ENCODE data around the gene LAMC3. TPM values are rescaled to one million over a fixed set of nuclear protein-coding genes. Genes with fewer than 3 reads are reported as not detected.

LAMC3 gene
- total and polyA plus RNA-seq, 9 of the 15 experiments (the other 6 are each of a cell fraction or from before 2014, with no cell fraction given): 0.10 TPM; not detected in 8

DNA sequence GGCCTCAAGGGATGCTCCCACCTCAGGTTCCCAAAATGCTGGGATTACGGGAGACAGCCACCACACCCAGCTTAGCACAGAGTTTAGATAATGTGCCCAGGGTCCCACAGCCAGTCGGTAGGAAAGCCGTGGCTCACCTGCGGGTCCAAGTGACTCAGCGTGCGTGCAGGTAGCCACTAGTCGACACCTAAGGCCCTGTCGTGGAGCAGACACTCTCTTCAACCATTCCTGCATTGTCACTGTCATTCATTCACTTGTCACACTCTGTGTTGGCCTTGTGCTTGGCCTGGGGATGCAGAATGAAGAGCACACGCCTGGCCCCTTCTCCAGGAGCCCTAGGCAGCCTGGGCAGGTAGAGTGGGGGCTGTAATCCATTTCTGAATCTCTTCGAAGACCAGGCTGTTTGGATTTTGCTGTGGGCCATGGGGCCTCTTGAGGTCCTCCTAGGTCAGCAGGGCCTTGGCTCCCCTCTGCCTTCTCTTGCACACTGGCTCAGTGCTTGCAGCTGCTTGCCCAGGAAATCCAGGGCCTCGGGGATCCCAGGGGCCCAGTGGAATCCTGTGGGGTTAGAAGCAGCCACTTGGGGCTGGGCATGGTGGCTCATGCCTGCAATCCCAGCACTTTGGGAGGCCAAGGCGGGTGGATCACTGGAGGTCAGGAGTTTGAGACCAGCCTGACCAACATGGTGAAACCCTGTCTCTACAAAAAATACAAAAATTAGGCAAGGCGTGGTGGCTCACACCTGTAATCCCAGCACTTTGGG, 81.2 kb downstream of the LAMC3 start:
- H4K20me1 ChIP-seq (replicated peaks; ENCODE audit: control insufficient read depth, insufficient read depth, low read length): peaks cover 53% of the 10 kb centered on the region
- H3K9ac ChIP-seq (ENCODE audit: insufficient read depth in 1 of 2, low read depth in 2 of 2, low read length in 2 of 2): peak overlapping the region in 1 of 2 experiments; percentile 7; a peak in 2 of 4 replicates
- no peaks in the 10 kb centered on the region for H3K9me3 ChIP-seq (replicated peaks; ENCODE audit: control insufficient read depth, insufficient read depth, low read depth, low read length)
- H2AFZ ChIP-seq (ENCODE audit: low read depth, low read length): no peak overlapping the region
- FAIRE-seq (no peak), ATAC-seq (peak; percentile 0; the same call in 1 of the 3 replicates), DNase-seq (ENCODE audit: extremely low read depth in 1 of 4, low spot score in 3 of 4) (peak in 1 of 4 experiments; percentile 64)
- intact Hi-C loops (cut with micrococcal nuclease) (no loop called here), in situ Hi-C loops (cut with MboI) (no loop called here)
- no TSS peak for BruUV-seq (replicated peaks)
- H3K27ac ChIP-seq (ENCODE audit: extremely low read depth, low read depth, low read length): no peak overlapping the region
- 13% methylated on average over 13 of the region's 13 CpGs for WGBS (ENCODE audit: insufficient coverage, low coverage, missing lambda C conversion rate)
- H3K79me2 ChIP-seq (ENCODE audit: control insufficient read depth, insufficient read depth, low read length): no peaks in the 10 kb centered on the region
- H3K4me2 ChIP-seq (ENCODE audit: insufficient read depth, low read length): no peak overlapping the region
- peaks cover 0 to 32% of the 10 kb centered on the region in 2 experiments; a peak in 2 of 5 replicates for H3K4me1 ChIP-seq (replicated peaks in 1 of 2; ENCODE audit: control insufficient read depth in 2 of 2, insufficient read depth in 2 of 2, low read length in 2 of 2)
- H3K9me1 ChIP-seq (ENCODE audit: control insufficient read depth, insufficient read depth, low read length): peaks cover 5% of the 10 kb centered on the region
- TF ChIP-seq, protein P1, sequence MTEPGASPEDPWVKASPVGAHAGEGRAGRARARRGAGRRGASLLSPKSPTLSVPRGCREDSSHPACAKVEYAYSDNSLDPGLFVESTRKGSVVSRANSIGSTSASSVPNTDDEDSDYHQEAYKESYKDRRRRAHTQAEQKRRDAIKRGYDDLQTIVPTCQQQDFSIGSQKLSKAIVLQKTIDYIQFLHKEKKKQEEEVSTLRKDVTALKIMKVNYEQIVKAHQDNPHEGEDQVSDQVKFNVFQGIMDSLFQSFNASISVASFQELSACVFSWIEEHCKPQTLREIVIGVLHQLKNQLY (CRISPR knock-in tag; conservative IDR thresholded peaks at IDR 0.05): peak in 1 of 2 experiments; percentile 83; a peak in 2 of 4 replicates
- TF ChIP-seq, protein P2, sequence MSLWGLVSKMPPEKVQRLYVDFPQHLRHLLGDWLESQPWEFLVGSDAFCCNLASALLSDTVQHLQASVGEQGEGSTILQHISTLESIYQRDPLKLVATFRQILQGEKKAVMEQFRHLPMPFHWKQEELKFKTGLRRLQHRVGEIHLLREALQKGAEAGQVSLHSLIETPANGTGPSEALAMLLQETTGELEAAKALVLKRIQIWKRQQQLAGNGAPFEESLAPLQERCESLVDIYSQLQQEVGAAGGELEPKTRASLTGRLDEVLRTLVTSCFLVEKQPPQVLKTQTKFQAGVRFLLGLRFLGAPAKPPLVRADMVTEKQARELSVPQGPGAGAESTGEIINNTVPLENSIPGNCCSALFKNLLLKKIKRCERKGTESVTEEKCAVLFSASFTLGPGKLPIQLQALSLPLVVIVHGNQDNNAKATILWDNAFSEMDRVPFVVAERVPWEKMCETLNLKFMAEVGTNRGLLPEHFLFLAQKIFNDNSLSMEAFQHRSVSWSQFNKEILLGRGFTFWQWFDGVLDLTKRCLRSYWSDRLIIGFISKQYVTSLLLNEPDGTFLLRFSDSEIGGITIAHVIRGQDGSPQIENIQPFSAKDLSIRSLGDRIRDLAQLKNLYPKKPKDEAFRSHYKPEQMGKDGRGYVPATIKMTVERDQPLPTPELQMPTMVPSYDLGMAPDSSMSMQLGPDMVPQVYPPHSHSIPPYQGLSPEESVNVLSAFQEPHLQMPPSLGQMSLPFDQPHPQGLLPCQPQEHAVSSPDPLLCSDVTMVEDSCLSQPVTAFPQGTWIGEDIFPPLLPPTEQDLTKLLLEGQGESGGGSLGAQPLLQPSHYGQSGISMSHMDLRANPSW (CRISPR knock-in tag; IDR thresholded peaks at IDR 0.05): peak; percentile 90; the same call in 1 of the 2 replicates
- no peak for TF ChIP-seq HDAC3 (IDR thresholded peaks at IDR 0.05; ENCODE audit: borderline replicate concordance, partially characterized antibody)
- TF ChIP-seq, protein P3, sequence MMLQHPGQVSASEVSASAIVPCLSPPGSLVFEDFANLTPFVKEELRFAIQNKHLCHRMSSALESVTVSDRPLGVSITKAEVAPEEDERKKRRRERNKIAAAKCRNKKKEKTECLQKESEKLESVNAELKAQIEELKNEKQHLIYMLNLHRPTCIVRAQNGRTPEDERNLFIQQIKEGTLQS (IDR thresholded peaks at IDR 0.05): no peak
- TF ChIP-seq, protein P3 (CRISPR knock-in tag; conservative IDR thresholded peaks at IDR 0.05): peak; percentile 40; the same call in 1 of the 2 replicates
- no peak for TF ChIP-seq CBX5 (IDR thresholded peaks at IDR 0.05; ENCODE audit: borderline replicate concordance, low read depth)
- no peaks in the 10 kb centered on the region for H3K36me3 ChIP-seq (ENCODE audit: control insufficient read depth, insufficient read depth, low read length)
- no peak overlapping the region for H3K4me3 ChIP-seq
- POLR2A ChIA-PET: interaction anchor here (0.9 to 99.3 kb wide), 3 partner anchors 6 to 124 kb away, joined by 4 to 3336 read pairs (median 3336); partner anchors contain the start of genes AIF1L and NUP214
- CTCF ChIA-PET (ENCODE audit: low intra/inter-chr PET ratio): no interaction called here
- peaks cover 69 to 89% of the 10 kb centered on the region in 2 experiments for H3K27me3 ChIP-seq (ENCODE audit: control insufficient read depth in 2 of 2, insufficient read depth in 2 of 2, low read length in 2 of 2)

All from K562 (cell line).